ENCODE data around the gene ITGB1BP2.
"Not testable (repeated sequence)": the region's sequence is repeated elsewhere in the genome, so short reads cannot be mapped to it uniquely, and the experiment has no call there.

ITGB1BP2 gene

DNA sequence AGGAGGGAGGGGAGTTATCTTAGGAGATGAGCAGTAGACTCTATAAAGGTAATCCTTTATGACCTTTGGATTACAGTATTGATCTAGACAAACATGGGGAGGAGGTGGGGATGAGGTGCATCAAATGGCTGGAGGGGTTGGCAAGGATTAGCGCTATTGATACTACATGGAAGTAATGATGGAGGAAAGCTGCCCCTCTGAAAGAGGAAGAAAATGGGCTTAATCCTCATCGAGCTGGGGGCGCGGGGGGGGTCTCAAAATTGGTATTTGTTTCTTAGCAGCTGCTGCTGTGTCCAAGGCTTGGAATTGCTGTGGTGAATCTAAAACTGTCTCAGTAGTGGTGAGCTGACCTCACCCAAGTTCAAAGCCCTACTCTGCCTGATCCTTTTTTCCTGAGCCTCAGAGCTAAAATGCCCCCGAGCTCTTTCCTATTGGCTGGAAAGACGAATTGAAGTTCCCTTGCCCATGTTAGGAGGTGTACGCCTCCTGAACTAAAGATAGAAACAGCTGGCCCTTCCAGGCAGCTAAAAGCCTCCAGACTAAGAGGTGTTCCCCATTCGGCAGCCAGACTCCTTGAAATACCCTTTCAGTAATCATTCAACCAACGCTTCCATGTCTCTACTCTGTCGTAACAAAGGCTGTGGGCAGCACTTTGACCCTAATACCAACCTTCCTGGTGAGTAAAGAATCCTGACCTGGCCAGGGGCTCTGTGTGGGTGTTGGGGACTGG, at the start of gene ITGB1BP2:
Gene ITGB1BP2 (plus strand): TSS at position 556 of the 730 bp plus-strand sequence. CDS start 57 bp downstream, at position 613.
- H3K4me3 ChIP-seq = no peak within 1 kb of the TSS
- peak within 1 kb of the TSS in 1 of 21 experiments; percentile 14 for H3K27ac ChIP-seq

DNA sequence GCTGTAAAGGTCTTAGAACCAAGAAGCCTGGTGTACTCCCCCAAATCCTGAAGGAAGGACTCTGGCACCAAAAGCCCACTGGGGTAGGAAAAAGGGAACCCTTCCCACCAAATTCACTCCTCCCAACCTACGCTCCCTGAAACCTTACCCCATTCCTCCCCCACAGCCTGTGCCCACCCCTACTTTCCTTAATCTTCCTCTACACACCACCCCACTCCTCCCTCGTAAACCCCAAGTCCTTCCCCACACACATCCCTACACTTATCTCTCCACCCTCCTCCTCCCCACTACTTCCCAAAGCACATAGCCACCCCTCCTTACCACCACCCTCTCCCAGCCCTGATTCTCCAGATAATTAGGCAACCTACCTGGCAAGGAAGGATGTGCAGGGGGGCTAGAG, 49.3 kb upstream of the ITGB1BP2 start:
- no peak overlapping the region for H3K4me3 ChIP-seq
- H3K27ac ChIP-seq = no peak overlapping the region

DNA sequence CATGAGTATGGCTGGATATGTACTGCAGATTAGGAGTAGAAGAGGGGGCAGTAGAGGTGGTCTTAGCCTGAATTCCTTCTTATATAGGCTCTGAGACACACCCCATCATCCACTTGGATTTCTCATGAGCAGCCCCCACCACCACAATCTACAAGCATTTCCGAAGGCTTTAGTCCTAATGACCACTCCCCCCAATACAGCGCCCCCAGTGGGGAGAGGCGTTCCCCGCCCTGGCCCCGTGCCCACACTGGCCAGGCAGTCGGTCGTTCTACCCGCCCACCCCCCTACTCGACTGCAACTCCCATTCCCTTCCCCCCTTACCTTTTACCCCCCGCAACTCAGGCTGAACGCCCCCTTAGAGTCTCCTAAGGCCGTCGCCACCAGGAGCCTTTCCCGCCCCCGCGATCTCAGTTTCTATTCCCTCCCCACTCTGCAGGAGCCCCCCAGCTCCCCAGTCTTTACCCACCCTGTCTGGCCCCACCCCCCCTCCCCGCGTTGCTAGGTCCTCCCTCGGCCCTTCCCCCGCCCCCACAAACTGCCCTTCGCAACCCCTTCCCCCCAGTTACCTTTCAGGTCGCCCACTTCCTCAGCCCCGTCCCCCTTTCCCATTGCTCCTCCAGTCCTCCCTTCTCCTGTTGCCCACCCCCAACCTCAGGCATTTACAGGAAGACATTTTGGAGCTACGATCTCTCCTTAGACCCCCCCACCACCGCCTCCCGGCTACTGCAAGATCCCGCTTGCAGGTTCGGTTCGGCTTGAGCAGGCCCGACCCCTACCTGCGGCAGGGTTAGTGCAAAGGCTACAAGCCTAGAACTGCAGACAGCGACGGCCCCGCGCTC, 48.1 kb upstream of the ITGB1BP2 start:
- H3K27ac ChIP-seq = peak overlapping the region in 20 of 21 experiments; percentile 17 to 89 (median 78)
- peak overlapping the region; percentile 46 to 63 (median 54) for H3K4me3 ChIP-seq

DNA sequence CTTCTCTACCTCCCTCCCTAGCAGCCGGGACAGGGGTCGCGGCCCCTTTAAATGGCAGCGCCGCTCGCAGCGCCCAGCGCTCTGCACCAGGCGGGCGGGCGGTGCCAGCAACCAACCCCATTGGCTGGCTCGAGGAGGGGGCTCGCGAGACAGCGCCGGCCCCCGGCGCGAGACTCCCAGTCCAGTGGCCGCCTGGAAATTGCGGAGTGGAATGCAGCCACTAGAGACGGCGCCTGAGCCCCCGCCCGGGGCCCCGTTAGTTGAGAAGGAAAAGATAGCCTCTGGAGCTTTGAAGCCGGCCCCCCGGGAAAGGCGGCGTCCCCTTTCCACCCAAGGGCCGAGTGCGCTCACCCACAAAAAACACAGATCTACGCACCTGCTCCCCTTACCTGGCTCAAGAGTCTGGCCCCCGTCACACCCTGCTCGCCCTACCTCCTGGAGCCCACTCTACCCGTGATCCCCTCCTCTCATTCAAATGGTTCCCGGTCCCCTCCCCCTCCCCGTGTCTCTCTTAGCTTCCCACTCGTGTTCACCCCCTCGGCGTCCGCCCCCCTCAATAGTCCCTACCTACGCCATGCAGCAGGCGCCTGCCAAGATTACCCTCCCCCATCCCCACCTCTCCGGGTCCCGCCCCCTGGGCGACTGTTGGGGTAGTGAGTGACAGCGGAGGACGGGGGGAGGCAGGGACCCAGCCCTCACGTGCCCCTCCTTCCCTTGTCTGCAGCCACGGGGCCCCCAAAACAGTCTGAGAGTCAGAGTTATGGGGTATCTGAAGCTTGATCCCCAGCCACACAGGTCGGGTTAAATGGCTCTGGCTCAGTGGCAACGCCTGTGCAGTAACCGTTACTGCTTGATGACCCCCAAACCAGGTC, 47.2 kb upstream of the ITGB1BP2 start, which contains the start of gene ZMYM3:
Gene ZMYM3 (minus strand): TSS at position 49 of the 872 bp plus-strand sequence. CDS start 885 bp downstream, outside the sequence.
- H3K27ac ChIP-seq = peak within 1 kb of the TSS; percentile 38 to 89 (median 78)
- peak within 1 kb of the TSS; percentile 46 to 63 (median 54) for H3K4me3 ChIP-seq

DNA sequence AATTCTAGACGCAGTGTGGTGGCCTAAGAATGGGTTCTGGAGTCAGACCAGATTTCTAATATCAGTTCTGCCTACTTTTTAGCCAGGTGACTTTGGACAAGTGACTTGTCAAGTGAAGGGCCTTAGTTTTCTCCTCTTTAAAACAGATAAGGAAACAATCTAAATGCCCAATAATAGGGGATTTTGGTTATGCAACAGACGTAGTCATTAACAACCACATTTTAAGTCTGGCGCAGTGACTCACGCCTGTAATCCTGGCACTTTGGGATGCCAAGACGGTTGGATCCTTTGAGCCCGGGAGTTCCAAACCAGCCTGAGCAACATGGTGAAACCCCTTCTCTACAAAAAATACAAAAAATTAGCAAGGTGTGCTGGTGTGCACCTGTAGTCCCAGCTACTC, 45.5 kb upstream of the ITGB1BP2 start:
- Histone ChIP-seq H3K4me3 (no peak overlapping the region), H3K27ac (peak overlapping the region in 1 of 21 experiments; percentile 83)

DNA sequence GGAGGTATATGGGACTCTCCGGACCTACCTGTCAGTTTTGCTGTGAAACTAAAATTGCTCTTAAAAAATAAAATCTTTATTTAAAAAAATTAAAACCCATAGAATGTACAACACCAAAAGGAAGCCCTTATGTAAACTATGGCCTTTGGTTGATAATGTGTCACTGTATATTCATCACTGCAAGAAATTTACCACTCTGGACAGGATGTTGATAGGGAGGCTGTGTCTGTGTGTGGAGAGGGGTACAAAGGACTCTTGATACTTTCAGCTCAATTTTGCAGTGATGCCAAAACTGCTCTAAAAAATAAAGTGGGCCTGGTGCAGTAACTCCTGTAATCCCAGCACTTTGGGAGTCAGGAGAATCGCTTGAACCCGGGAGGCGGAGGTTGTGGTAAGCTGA, 44.7 kb upstream of the ITGB1BP2 start:
- H3K27ac ChIP-seq = no peak overlapping the region
- H3K4me3 ChIP-seq = no peak overlapping the region

DNA sequence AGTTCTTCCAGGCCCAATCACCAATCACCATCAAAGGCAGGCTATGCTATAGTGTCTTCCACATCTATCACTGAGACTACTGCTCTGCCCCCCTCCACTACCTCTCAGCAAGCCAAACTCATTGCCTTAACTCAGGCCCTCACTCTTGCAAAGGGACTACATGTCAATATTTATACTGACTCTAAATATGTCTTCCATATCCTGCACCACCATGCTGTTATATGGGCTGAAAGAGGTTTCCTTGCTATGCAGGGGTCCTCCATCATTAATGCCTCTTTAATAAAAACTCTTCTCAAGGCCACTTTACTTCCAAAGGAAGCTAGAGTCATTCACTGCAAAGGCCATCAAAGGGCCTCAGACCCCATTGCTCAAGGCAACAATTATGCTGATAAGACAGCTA, 32.9 kb upstream of the ITGB1BP2 start:
- not testable (repeated sequence) for H3K27ac ChIP-seq, H3K4me3 ChIP-seq

DNA sequence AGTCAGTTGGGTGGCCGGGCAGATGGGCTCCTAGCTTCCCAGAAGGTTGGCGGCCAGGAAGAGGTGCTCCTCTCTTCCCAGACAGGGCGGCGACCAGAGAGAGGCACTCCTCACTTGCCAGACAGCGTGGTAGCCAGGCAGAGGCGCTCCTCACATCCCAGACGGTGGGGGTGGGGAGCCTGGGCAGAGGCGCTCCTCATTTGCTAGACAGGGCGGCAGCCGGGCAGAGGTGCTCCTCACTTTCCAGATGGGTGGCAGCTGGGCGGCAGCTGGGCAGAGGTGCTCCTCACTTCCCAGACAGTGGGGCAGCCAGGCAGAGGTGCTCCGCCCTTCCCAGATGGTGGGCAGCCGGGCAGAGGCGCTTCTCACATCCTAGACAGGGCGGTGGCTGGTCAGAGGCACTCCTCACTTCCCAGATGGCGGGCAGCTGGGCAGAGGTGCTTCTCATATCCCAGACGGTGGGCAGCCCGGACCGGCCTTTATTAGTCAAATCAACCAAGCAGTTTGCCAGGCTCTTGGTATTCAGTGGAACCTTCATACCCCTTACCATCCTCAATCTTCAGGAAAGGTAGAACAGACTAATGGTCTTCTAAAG, 31.7 kb upstream of the ITGB1BP2 start:
- Histone ChIP-seq H3K4me3 (no peak overlapping the region), H3K27ac (no peak overlapping the region)

DNA sequence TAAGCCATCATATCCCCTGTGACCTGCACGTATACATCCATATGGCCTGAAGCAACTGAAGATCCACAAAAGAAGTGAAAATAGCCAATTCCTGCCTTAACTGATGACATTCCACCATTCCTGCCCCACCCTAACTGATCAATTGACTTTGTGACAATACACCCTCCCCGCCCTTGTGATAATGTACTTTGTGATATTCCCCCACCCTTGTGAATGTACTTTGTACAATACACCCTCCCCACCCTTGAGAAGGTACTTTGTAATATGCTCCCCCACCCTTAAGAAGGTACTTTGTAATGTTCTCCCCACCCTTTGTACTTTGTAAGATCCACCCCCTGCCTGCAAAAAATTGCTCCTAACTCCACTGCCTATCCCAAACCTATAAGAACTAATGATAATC, 29.2 kb upstream of the ITGB1BP2 start:
- H3K27ac ChIP-seq, H3K4me3 ChIP-seq: not testable (repeated sequence)

DNA sequence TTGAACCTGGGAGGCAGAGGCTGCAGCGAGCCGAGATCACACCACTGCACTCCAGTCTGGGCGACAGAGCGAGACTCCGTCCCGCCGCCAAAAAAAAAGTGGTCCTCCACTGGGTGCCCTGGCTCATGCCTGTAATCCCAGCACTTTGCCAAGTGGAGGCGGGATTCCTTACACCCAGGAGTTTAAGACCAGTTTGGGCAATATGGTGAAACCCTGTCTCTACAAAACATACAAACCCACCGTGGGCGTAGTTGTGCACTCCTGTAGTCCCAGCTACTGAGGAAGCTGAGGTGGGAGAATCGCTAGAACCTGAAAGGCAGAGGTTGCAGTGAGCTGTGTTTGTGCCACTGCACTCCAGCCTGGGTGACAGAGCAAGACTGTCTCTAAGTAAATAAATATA, 20.2 kb upstream of the ITGB1BP2 start:
- H3K4me3 ChIP-seq, H3K27ac ChIP-seq: not testable (repeated sequence)

DNA sequence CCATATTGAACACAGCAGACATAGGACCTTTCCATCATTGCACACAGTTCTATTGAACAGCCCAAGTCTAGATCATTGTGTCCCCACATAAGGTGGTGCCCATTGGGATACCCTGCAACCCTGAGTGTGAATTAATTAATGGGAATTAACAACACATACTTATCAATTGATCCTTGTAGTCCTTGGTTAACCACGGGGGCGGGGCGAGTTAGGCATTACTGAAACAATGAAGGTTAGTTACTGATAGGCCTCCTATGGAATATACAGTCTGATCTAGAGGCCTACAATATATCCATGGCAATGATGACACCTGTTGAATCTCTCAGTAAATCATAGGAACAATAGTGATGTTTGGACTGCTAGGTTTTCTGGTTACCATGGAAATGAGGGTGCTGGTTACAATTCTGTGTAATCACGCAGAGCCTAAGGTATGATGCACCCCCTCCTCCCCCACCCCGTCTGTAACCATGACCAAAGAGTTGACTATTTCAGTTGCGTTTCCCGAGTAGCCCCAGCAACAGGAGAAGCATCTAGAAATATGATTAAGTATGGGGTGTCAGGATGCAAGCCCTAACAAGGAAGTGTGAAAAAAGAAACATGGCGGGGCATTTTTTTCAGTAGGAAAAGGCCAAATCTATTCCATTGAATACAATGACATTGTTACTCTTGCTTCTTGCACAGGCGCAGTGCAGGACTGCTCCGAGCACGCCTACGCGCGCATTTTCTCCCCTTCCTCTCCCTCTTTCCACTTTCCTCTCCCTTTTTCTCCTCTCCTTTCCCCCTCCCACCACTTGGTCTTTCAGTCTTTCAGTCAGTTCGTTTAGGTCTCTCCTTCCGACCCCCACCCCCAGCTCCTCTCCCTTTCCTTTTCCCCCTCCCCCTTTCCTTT, 18.8 kb upstream of the ITGB1BP2 start:
- Histone ChIP-seq H3K27ac (peak overlapping the region; percentile 46 to 94 (median 84)), H3K4me3 (peak overlapping the region; percentile 13 to 67 (median 61))

DNA sequence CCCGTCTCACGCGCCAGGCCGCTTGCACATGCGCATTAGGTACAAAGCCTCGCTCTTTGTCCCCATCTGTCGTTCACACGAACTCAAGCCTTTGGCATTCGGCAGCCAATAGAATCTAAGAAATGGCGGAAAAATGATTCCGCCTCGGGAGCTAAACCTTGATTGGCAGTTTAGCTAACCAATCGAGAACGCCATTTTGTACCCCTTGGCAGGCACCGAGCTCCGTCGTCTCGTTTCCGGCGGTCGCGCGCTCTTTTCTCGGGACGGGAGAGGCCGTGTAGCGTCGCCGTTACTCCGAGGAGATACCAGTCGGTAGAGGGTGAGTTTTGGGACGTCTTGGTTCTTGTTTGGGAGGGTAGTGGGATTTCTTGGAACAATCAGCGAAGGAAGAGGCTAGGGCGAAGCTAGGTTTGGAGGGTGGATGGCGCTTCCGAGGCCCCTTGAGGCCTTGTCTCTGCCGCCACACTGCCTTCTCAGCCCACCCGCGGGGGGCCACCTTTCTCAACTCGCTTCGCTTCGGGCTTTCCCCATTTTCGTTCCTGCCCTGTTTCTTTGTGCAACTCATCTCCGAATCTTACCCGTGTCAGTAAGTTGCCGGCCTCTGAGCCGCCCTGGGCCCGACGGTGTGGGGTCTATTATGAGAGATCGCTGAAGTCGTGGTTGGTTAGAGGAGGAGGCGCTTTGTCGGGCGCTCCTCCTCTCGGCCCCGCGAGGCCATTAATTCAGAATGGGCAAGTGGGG, 18.0 kb upstream of the ITGB1BP2 start, which contains the start of gene NONO:
Gene NONO (plus strand): TSS at position 233 of the 741 bp plus-strand sequence. CDS start 7,003 bp downstream, outside the sequence.
- peak within 1 kb of the TSS; percentile 34 to 67 (median 61) for H3K4me3 ChIP-seq

DNA sequence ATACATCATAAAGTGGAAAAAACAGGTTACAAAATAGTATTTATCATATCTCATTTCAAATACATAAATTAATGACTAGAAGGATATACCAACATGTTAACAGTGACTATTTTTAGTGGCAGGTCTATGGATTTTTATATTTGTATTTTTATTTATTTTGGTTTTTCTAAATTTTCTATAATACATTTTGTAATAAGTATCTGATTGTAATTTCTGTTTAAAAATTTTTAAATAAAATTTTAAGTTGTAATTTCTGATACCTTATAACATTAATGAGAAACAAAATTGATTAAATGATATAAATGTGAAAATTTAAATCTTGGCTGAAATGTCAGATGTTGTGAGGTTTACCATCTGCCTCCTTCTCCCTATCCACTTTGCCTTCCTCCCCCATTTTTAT, 15.6 kb upstream of the ITGB1BP2 start:
- H3K4me3 ChIP-seq = peak overlapping the region in 2 of 7 experiments; percentile 5 to 67
- no peak overlapping the region for H3K27ac ChIP-seq

More for the DNA sequence above, 18.0 kb upstream of the ITGB1BP2 start, which contains the start of gene NONO:
- peak within 1 kb of the TSS; percentile 46 to 94 (median 89) for H3K27ac ChIP-seq

DNA sequence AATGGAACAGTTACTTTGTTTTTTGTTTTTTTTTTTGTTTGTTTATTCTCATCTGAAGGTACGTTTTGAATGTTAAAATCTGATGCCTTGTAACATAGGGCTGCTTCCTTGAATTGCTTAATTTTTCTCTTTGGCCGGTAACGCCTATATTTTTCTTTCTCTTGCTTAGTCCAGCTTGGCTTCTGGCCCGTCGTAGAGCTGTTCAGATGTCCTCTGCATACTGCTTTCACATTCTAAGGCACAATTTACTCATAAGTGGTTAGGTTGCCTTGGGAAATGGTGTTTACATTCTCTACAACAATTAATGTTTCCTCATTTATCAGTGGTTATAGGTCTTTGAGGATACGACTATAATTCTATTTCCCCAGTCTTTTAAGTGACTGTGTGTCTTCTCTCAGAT, 10.2 kb upstream of the ITGB1BP2 start:
- Histone ChIP-seq H3K27ac (no peak overlapping the region), H3K4me3 (no peak overlapping the region)

DNA sequence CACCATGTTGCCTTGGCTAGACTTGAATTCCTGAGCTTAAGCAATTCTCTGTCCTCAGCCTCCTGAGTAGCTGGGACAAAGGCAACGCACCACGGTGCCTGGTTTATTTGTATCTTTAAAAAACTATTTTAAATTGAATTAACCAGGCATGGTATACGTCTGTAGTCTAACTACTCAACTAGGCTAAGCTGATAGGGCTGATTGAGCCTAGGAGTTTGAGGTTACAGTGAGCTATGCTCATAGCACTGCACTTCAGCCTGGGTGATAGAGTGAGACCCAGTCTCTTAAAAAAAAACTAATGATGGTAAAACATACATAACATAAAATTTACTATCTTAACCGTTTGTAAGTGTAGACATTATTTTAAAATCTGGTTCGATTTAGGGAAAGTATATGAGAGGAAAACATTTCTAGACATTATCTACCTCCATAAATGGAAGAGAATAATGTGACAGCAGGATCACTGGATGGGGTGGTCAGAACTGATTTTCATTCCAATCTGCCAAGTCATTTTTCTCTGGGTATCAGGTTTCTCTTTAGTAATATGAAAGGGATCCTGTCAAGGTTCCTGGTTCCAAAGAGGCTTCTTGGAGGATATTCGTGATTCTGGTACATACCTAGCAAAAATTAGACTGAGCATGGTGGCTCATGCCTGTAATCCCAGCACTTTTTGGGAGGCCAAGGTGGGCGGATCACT, 8.7 kb upstream of the ITGB1BP2 start:
- H3K4me3 ChIP-seq = no peak overlapping the region

DNA sequence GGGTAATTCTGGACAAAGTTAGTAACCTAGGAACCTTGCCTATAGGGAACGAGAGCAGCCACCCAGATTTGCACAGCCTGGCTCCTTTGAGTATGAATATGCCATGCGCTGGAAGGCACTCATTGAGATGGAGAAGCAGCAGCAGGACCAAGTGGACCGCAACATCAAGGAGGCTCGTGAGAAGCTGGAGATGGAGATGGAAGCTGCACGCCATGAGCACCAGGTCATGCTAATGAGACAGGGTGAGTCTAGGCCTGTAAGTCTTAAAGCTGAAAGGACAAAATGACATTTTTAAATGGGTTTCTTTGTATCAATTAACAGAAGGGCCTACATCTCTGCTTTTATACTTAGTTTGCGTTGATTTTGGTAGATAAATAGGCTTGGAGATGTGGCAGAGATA, 4.7 kb upstream of the ITGB1BP2 start:
- no peak overlapping the region for H3K4me3 ChIP-seq
- H3K27ac ChIP-seq = no peak overlapping the region

More for the DNA sequence above, 8.7 kb upstream of the ITGB1BP2 start:
- H3K27ac ChIP-seq = no peak overlapping the region

DNA sequence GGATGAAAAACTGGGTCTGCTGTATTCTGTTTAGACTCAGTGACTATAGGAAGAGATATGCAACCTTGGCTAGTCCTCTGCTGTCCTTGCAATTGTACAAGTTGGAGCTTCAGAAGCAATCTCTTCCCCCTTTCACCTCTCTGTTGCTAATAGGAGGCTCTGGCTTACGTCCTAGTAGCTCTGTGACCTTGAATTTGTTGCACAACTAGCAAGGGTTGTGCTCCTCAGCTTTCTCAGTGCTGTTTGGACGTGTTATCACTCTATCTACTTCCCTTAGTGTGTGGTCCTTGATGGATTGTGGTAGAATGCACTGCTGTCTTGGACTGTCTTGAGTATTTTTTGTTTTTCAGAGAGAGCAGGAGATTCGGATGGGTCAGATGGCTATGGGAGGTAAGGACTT, 3.4 kb upstream of the ITGB1BP2 start:
- Histone ChIP-seq H3K4me3 (no peak overlapping the region), H3K27ac (no peak overlapping the region)
